ENCODE measurements around the gene BCLAF3. TPM values are rescaled to one million over a fixed set of nuclear protein-coding genes. Genes with fewer than 3 reads are reported as not detected.

Gene BCLAF3
- total RNA-seq, 1 donor from 2014 or later = 11.8 TPM

DNA sequence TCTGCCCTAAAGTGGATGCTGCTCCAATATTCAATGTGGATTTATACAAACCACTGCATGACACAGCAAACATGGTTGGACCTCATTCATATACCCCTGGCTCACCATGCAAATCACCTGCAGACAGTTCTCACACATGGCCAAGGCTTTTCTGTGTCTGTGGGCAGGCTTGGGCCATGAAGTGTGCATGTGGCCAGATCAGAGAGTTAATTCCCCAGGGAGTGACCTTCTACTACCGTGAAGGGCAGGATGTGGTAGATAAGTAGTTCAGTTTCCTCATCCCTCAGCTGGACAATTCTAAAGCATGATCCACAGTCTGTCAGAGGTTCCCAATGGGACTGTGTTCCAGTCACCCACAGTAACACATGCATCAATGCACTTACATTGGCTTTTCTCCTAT lies 24.6 kb upstream of the BCLAF3 start:
- no peaks in the 10 kb centered on the region for H3K27me3 ChIP-seq
- TF ChIP-seq POLR2AphosphoS5 (IDR thresholded peaks at IDR 0.05; ENCODE audit: insufficient read depth in 1 of 2, low read depth in 1 of 2) (no peak), CTCF (IDR thresholded peaks at IDR 0.05) (no peak), POLR2A (IDR thresholded peaks at IDR 0.05) (no peak)
- H3K36me3 ChIP-seq = no peaks in the 10 kb centered on the region
- DNase-seq (ENCODE audit: extremely low spot score in 2 of 2) = no peak
- intact Hi-C loops (cut with DNase I) = no loop called here
- H3K4me1 ChIP-seq = no peaks in the 10 kb centered on the region
- H3K9me3 ChIP-seq = no peaks in the 10 kb centered on the region
- no peak overlapping the region for H3K4me3 ChIP-seq
- no peak overlapping the region for H3K27ac ChIP-seq

GRCh38 chrX:20011608-20012007 lies 20.7 kb upstream of the BCLAF3 start:
- DNase-seq (ENCODE audit: extremely low spot score in 2 of 2) = no peak
- no peaks in the 10 kb centered on the region for H3K27me3 ChIP-seq
- intact Hi-C loops (cut with DNase I) = no loop called here
- no peaks in the 10 kb centered on the region for H3K9me3 ChIP-seq
- H3K27ac ChIP-seq = no peak overlapping the region
- no peaks in the 10 kb centered on the region for H3K4me1 ChIP-seq
- no peak for TF ChIP-seq POLR2A (IDR thresholded peaks at IDR 0.05)
- TF ChIP-seq POLR2AphosphoS5 (IDR thresholded peaks at IDR 0.05; ENCODE audit: insufficient read depth in 1 of 2, low read depth in 1 of 2) = no peak
- no peak for TF ChIP-seq CTCF (IDR thresholded peaks at IDR 0.05)
- H3K36me3 ChIP-seq = no peaks in the 10 kb centered on the region
- no peak overlapping the region for H3K4me3 ChIP-seq

DNA sequence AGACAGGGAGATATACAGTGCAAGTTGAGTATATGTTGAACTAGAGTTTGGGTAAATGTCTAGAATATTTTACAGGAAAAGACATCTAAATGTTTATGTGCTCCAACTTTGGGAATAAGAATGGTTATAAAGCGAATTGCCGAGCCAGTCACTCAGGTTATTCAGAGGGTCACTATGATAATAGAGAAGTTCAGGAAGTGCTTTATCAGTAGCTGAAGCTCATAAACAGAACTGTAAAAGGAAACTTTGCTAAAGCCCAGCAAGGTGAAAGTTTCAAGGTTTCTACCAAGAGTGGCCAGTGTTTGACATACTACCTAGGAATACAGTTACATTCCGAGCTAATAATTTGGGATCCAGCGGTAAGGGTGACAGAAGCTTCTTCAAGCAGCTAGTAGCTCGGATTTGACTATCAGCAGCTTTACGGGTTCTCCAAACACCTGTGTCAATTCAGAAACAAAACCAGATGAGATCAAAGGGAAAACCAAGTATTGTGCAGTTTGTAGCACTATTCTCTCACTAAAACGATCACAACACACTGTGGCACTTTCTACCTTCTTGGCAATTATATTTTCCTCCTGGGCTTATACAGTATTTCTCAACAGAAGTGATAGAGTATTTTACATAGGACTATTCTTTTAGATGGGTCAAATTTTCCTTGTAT lies 17.2 kb upstream of the BCLAF3 start:
- Histone ChIP-seq H3K4me3 (no peak overlapping the region), H3K27ac (no peak overlapping the region), H3K9me3 (no peaks in the 10 kb centered on the region), H3K36me3 (no peaks in the 10 kb centered on the region), H3K27me3 (no peaks in the 10 kb centered on the region), H3K4me1 (no peaks in the 10 kb centered on the region)
- intact Hi-C loops (cut with DNase I) = no loop called here
- no peak for DNase-seq (ENCODE audit: extremely low spot score in 2 of 2)
- no peak for TF ChIP-seq CTCF (IDR thresholded peaks at IDR 0.05)
- no peak for TF ChIP-seq POLR2AphosphoS5 (IDR thresholded peaks at IDR 0.05; ENCODE audit: insufficient read depth in 1 of 2, low read depth in 1 of 2)
- TF ChIP-seq POLR2A (IDR thresholded peaks at IDR 0.05) = no peak

DNA sequence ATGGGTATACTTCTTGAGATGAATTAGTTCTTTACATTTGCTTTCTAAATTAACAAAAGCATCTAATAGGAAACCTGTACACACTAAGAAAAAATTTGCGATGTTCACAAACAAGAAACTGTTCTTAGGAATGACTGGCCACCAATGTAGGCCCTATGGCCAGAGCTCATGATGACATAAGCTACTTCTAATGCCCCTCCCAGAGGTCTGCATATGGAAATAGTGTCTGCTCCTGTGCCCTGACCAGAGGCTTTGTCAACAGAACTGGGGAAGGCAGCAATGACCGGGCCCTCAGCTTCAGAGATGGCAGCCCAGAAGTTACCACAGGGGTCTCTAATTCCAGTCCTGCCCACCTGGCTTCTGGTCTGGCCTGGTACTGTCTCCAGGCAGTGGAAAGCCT lies 15.0 kb upstream of the BCLAF3 start:
- no peak for DNase-seq (ENCODE audit: extremely low spot score in 2 of 2)
- intact Hi-C loops (cut with DNase I) = no loop called here
- H3K9me3 ChIP-seq = no peaks in the 10 kb centered on the region

More for the DNA sequence above, 15.0 kb upstream of the BCLAF3 start:
- no peaks in the 10 kb centered on the region for H3K36me3 ChIP-seq
- H3K27ac ChIP-seq = no peak overlapping the region
- H3K27me3 ChIP-seq = no peaks in the 10 kb centered on the region
- no peak for TF ChIP-seq POLR2AphosphoS5 (IDR thresholded peaks at IDR 0.05; ENCODE audit: insufficient read depth in 1 of 2, low read depth in 1 of 2)
- TF ChIP-seq POLR2A (IDR thresholded peaks at IDR 0.05) = no peak
- TF ChIP-seq CTCF (IDR thresholded peaks at IDR 0.05) = no peak
- H3K4me3 ChIP-seq = no peak overlapping the region
- H3K4me1 ChIP-seq = no peaks in the 10 kb centered on the region
